Measurements from ENCODE around the gene HLCS. TPM values are rescaled to one million over a fixed set of nuclear protein-coding genes. Genes with fewer than 3 reads are reported as not detected.

Gene HLCS
- polyA plus RNA-seq, 1 of the 3 experiments (the other 2 are of a cell fraction): 13.0 TPM

DNA sequence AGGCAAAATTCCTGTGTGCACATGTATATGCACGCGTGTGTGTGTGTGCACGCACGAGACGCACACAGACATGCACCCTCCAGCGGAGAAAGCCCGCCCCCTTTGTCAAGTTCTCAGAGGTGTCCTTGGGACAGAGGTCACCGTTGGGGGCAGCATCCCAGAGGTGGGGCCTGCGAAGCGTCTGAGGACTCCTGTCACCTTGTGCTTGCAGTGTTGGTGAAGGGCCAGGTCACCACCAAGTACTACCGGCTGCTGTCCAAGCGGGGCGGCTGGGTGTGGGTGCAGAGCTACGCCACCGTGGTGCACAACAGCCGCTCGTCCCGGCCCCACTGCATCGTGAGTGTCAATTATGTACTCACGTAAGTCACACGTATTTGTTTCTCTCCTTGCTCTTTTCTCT lies 225.0 kb downstream of the HLCS start:
- Histone ChIP-seq H3K79me2 (ENCODE audit: insufficient read depth) (no peaks in the 10 kb centered on the region), H3K4me1 (ENCODE audit: control insufficient read depth in 1 of 2, insufficient read depth in 2 of 2, low read depth in 1 of 2, low read length in 1 of 2) (peaks cover 0 to 10% of the 10 kb centered on the region in 2 experiments; a peak in 1 of 4 replicates), H4K20me1 (ENCODE audit: insufficient read depth) (no peaks in the 10 kb centered on the region), H3K9me2 (no peaks in the 10 kb centered on the region), H2AFZ (ENCODE audit: low read depth) (no peak overlapping the region), H3K27ac (ENCODE audit: low read depth in 2 of 2, low read length in 1 of 2) (no peak overlapping the region), H3K4me3 (ENCODE audit: low read depth in 2 of 2, low read length in 1 of 2) (no peak overlapping the region), H3F3A (replicated peaks; ENCODE audit: insufficient read depth) (no peaks in the 10 kb centered on the region), H3K9ac (no peak overlapping the region), H3K9me3 (no peaks in the 10 kb centered on the region), H3K4me2 (no peak overlapping the region), H3K36me3 (replicated peaks in 1 of 2; ENCODE audit: control insufficient read depth in 1 of 2, insufficient read depth in 2 of 2, low read length in 1 of 2) (no peaks in the 10 kb centered on the region), H3K27me3 (ENCODE audit: insufficient read depth) (no peaks in the 10 kb centered on the region; the same call in 1 of the 2 replicates)
- TF ChIP-seq FOXM1 (IDR thresholded peaks at IDR 0.05; ENCODE audit: low read depth) (no peak), GATA2 (CRISPR knock-in tag; IDR thresholded peaks at IDR 0.05) (no peak), NFIC (IDR thresholded peaks at IDR 0.05; ENCODE audit: borderline replicate concordance) (no peak), FOXJ3 (CRISPR knock-in tag; IDR thresholded peaks at IDR 0.05) (no peak), TCF12 (IDR thresholded peaks at IDR 0.05) (no peak), EP300 (IDR thresholded peaks at IDR 0.05; ENCODE audit: borderline replicate concordance in 1 of 2, low read depth in 1 of 2, low read length in 1 of 2) (no peak), RXRA (IDR thresholded peaks at IDR 0.05; ENCODE audit: borderline replicate concordance, low read depth) (no peak), YY1 (IDR thresholded peaks at IDR 0.05; ENCODE audit: low read depth) (no peak), POLR2AphosphoS5 (IDR thresholded peaks at IDR 0.05; ENCODE audit: low read depth, low read length) (no peak), EZH2phosphoT487 (IDR thresholded peaks at IDR 0.05; ENCODE audit: borderline replicate concordance, low read depth) (no peak), SIN3A (IDR thresholded peaks at IDR 0.05; ENCODE audit: borderline replicate concordance, low read depth, low read length) (no peak), SMC3 (IDR thresholded peaks at IDR 0.05; ENCODE audit: low read depth, low read length) (no peak)
- TF ChIP-seq, protein P1, sequence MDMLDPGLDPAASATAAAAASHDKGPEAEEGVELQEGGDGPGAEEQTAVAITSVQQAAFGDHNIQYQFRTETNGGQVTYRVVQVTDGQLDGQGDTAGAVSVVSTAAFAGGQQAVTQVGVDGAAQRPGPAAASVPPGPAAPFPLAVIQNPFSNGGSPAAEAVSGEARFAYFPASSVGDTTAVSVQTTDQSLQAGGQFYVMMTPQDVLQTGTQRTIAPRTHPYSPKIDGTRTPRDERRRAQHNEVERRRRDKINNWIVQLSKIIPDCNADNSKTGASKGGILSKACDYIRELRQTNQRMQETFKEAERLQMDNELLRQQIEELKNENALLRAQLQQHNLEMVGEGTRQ (IDR thresholded peaks at IDR 0.05; ENCODE audit: borderline replicate concordance, low read depth, low read length): no peak
- TF ChIP-seq, protein P2, sequence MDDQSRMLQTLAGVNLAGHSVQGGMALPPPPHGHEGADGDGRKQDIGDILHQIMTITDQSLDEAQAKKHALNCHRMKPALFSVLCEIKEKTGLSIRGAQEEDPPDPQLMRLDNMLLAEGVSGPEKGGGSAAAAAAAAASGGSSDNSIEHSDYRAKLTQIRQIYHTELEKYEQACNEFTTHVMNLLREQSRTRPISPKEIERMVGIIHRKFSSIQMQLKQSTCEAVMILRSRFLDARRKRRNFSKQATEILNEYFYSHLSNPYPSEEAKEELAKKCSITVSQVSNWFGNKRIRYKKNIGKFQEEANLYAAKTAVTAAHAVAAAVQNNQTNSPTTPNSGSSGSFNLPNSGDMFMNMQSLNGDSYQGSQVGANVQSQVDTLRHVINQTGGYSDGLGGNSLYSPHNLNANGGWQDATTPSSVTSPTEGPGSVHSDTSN (IDR thresholded peaks at IDR 0.05): no peak
- TF ChIP-seq, protein P3, sequence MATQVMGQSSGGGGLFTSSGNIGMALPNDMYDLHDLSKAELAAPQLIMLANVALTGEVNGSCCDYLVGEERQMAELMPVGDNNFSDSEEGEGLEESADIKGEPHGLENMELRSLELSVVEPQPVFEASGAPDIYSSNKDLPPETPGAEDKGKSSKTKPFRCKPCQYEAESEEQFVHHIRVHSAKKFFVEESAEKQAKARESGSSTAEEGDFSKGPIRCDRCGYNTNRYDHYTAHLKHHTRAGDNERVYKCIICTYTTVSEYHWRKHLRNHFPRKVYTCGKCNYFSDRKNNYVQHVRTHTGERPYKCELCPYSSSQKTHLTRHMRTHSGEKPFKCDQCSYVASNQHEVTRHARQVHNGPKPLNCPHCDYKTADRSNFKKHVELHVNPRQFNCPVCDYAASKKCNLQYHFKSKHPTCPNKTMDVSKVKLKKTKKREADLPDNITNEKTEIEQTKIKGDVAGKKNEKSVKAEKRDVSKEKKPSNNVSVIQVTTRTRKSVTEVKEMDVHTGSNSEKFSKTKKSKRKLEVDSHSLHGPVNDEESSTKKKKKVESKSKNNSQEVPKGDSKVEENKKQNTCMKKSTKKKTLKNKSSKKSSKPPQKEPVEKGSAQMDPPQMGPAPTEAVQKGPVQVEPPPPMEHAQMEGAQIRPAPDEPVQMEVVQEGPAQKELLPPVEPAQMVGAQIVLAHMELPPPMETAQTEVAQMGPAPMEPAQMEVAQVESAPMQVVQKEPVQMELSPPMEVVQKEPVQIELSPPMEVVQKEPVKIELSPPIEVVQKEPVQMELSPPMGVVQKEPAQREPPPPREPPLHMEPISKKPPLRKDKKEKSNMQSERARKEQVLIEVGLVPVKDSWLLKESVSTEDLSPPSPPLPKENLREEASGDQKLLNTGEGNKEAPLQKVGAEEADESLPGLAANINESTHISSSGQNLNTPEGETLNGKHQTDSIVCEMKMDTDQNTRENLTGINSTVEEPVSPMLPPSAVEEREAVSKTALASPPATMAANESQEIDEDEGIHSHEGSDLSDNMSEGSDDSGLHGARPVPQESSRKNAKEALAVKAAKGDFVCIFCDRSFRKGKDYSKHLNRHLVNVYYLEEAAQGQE (IDR thresholded peaks at IDR 0.05; ENCODE audit: low read depth, low read length): no peak
- ChIA-PET POLR2A (no interaction called here), CTCF (no interaction called here)
- no peak for DNase-seq
- WGBS (ENCODE audit: low lambda C conversion rate): 92% methylated on average over 20 of the region's 21 CpGs
